IMR-90 (cell line): ENCODE measurements around the gene KLC1. TPM values are rescaled to one million over a fixed set of nuclear protein-coding genes. Genes with fewer than 3 reads are reported as not detected.

Experiments used
- ATAC-seq: fragments of 200-7000 bp; cut with Tn5 transposase; 2 replicates; pipeline ENCODE4 v1.9.1; 2020; ENCODE audit warnings: low read depth, mild to moderate bottlenecking, moderate library complexity
- BruUV-seq: library from RNA; stranded (reverse); fragments of 400-500 nt; replicated peaks from 2 replicates; lab custom pipeline; 2021; lab: Mats Ljungman, UMichigan
- CTCF ChIA-PET: fragments of 300-600 bp; formaldehyde crosslinking; extraction: SDS; loops from one replicate; lab custom pipeline; 2021; ENCODE audit warnings: antibody characterized with exemption; lab: Yijun Ruan, JAX
- POLR2A ChIA-PET: fragments of 300-600 bp; sonication (Branson Sonifier 250); formaldehyde crosslinking; loops from one replicate; lab custom pipeline; 2022; ENCODE audit warnings: antibody characterized with exemption; ENCODE audit not compliant: unreplicated experiment; lab: Charles Lee
- DNase-seq: peaks from one replicate; pipeline ENCODE4 v3.0.0; 2013
- H2AFZ ChIP-seq: replicated peaks from 2 replicates; pipeline ENCODE3; 2013; ENCODE audit warnings: low read length, mild to moderate bottlenecking; ENCODE audit not compliant: poor library complexity
- H2AK5ac ChIP-seq: 2 replicates; pipeline ENCODE4 v1.6.1; 2013; ENCODE audit warnings: low read depth, low read length, inconsistent platforms
- H2AK9ac ChIP-seq: replicated peaks from 2 replicates; pipeline ENCODE3; 2013; ENCODE audit warnings: mild to moderate bottlenecking, low read depth, low read length, moderate library complexity; ENCODE audit not compliant: poor library complexity
- H2BK120ac ChIP-seq: 2 replicates; pipeline ENCODE4 v1.6.1; 2013; ENCODE audit warnings: low read depth, low read length, inconsistent platforms
- H2BK15ac ChIP-seq: 3 replicates; pipeline ENCODE4 v1.6.1; 2013; ENCODE audit warnings: low read depth, low read length, inconsistent platforms
- H2BK20ac ChIP-seq: 2 replicates; pipeline ENCODE4 v1.6.1; 2013; ENCODE audit warnings: low read depth, mild to moderate bottlenecking, inconsistent platforms, low read length, moderate library complexity
- H2BK5ac ChIP-seq: 2 replicates; pipeline ENCODE4 v1.6.1; 2013; ENCODE audit warnings: mild to moderate bottlenecking, low read depth, low read length, inconsistent platforms; ENCODE audit not compliant: poor library complexity, severe bottlenecking
- H3K14ac ChIP-seq: replicated peaks from 2 replicates; pipeline ENCODE4 v1.6.1; 2013; ENCODE audit warnings: low read depth, low read length, inconsistent platforms
- H3K18ac ChIP-seq: 2 replicates; pipeline ENCODE4 v1.6.1; 2013; ENCODE audit warnings: low read depth, low read length, control low read depth
- H3K23ac ChIP-seq: 2 replicates; pipeline ENCODE4 v1.6.1; 2013; ENCODE audit warnings: low read depth, low read length, inconsistent platforms
- H3K27ac ChIP-seq: 2 replicates; pipeline ENCODE4 v1.5.1; 2013; ENCODE audit warnings: mild to moderate bottlenecking, control low read depth, low read length; ENCODE audit not compliant: insufficient read depth
- H3K27me3 ChIP-seq: 2 replicates; pipeline ENCODE4 v1.6.1; 2013; ENCODE audit warnings: low read length; ENCODE audit not compliant: control insufficient read depth, insufficient read depth
- H3K36me3 ChIP-seq: 2 replicates; pipeline ENCODE4 v1.6.1; 2013; ENCODE audit warnings: low read length, mixed read lengths; ENCODE audit not compliant: control insufficient read depth, insufficient read depth
- H3K4ac ChIP-seq: 2 replicates; pipeline ENCODE4 v1.6.1; 2013; ENCODE audit warnings: low read depth, low read length, inconsistent platforms
- H3K4me1 ChIP-seq: 2 replicates; pipeline ENCODE4 v1.6.1; 2013; ENCODE audit warnings: low read length, mixed read lengths; ENCODE audit not compliant: control insufficient read depth, insufficient read depth
- H3K4me2 ChIP-seq: 2 replicates; pipeline ENCODE4 v1.6.1; 2013; ENCODE audit warnings: low read depth, mild to moderate bottlenecking, control low read depth, low read length, moderate library complexity
- H3K4me3 ChIP-seq: 2 replicates; pipeline ENCODE4 v1.5.1; 2013; ENCODE audit warnings: low read depth, mild to moderate bottlenecking, control low read depth, low read length, moderate library complexity; ENCODE audit not compliant: insufficient read depth
- H3K56ac ChIP-seq: 2 replicates; pipeline ENCODE4 v1.6.1; 2013; ENCODE audit warnings: low read length, inconsistent platforms; ENCODE audit not compliant: insufficient read depth; ENCODE audit errors: extremely low read depth
- H3K79me1 ChIP-seq, 2 experiments: 2 replicates each; pipeline ENCODE4 v1.6.1; 2013; ENCODE audit warnings: low read length in 2 of 2, inconsistent platforms in 1 of 2, low read depth in 1 of 2
- H3K9ac ChIP-seq: 2 replicates; pipeline ENCODE4 v1.6.1; 2013; ENCODE audit warnings: low read depth, low read length, control low read depth
- H3K9me1 ChIP-seq: 2 replicates; pipeline ENCODE4 v1.6.1; 2013; ENCODE audit warnings: low read length, inconsistent platforms; ENCODE audit not compliant: insufficient read depth
- H3K9me3 ChIP-seq: 2 replicates; pipeline ENCODE4 v1.6.1; 2013; ENCODE audit warnings: low read length; ENCODE audit not compliant: control insufficient read depth, insufficient read depth
- H4K20me1 ChIP-seq: 2 replicates; pipeline ENCODE4 v1.6.1; 2013; ENCODE audit warnings: low read length, inconsistent platforms; ENCODE audit not compliant: insufficient read depth
- H4K5ac ChIP-seq: 2 replicates; pipeline ENCODE4 v1.6.1; 2013; ENCODE audit warnings: mild to moderate bottlenecking, low read depth, low read length, control low read depth
- H4K8ac ChIP-seq, 2 experiments: 2 replicates each; pipeline ENCODE4 v1.6.1; 2013; ENCODE audit warnings: low read depth in 2 of 2, low read length in 2 of 2, control low read depth in 1 of 2, inconsistent platforms in 1 of 2
- H4K91ac ChIP-seq: 2 replicates; pipeline ENCODE4 v1.6.1; 2013; ENCODE audit warnings: low read depth, low read length, inconsistent platforms; ENCODE audit not compliant: insufficient read depth
- BHLHE40 ChIP-seq: fragments of 150-350 bp; IDR thresholded peaks from 2 replicates; pipeline ENCODE4 v1.6.1; 2016; ENCODE audit warnings: mild to moderate bottlenecking, low read depth, low read length
- CEBPB ChIP-seq: IDR thresholded peaks from 2 replicates; pipeline ENCODE4 v1.6.1; 2012; ENCODE audit warnings: low read depth, low read length, improper control_type of control experiment
- CHD1 ChIP-seq: IDR thresholded peaks from 2 replicates; pipeline ENCODE4 v1.6.1; 2012; ENCODE audit warnings: low read depth, low read length, improper control_type of control experiment
- FOS ChIP-seq: fragments of 150-350 bp; IDR thresholded peaks from 2 replicates; pipeline ENCODE4 v1.6.1; 2016; ENCODE audit warnings: low read depth, low read length
- MAFK ChIP-seq: IDR thresholded peaks from 2 replicates; pipeline ENCODE4 v1.6.1; 2012; ENCODE audit warnings: low read depth, low read length, improper control_type of control experiment
- MXI1 ChIP-seq: IDR thresholded peaks from 2 replicates; pipeline ENCODE4 v1.6.1; 2012; ENCODE audit warnings: low read depth, mild to moderate bottlenecking, low read length, moderate library complexity, borderline replicate concordance
- NFE2L2 ChIP-seq: fragments of 150-350 bp; IDR thresholded peaks from 2 replicates; pipeline ENCODE4 v1.6.1; 2016; ENCODE audit warnings: low read depth, mild to moderate bottlenecking, low read length
- POLR2A ChIP-seq: IDR thresholded peaks from 2 replicates; pipeline ENCODE4 v1.6.1; 2012; ENCODE audit warnings: mild to moderate bottlenecking, low read depth, low read length
- RAD21 ChIP-seq: IDR thresholded peaks from 2 replicates; pipeline ENCODE4 v1.6.1; 2012; ENCODE audit warnings: low read length, improper control_type of control experiment
- RCOR1 ChIP-seq: IDR thresholded peaks from 2 replicates; pipeline ENCODE4 v1.6.1; 2012; ENCODE audit warnings: mild to moderate bottlenecking, low read length, improper control_type of control experiment; ENCODE audit not compliant: insufficient replicate concordance
- SMC3 ChIP-seq: fragments of 150-350 bp; IDR thresholded peaks from 2 replicates; pipeline ENCODE4 v1.6.1; 2016; ENCODE audit warnings: low read depth, mild to moderate bottlenecking, antibody characterized with exemption, low read length, moderate library complexity
- WGBS, 2 experiments: methylation state at CpG; one replicate each; pipeline versions ENCODE4 v1.1.5 to v1.1.7; 2013; ENCODE audit warnings: missing lambda C conversion rate in 2 of 2; ENCODE audit not compliant: insufficient read length in 1 of 2; ENCODE audit errors: extremely low coverage in 2 of 2; 5-methylcytosine and 5-hydroxymethylcytosine counted together
- dilution Hi-C: fragments of 300-500 bp; cut with HindIII; formaldehyde crosslinking; loops from one replicate; pipeline ENCODE4 v1.14.3; 2018; ENCODE audit warnings: low sequenced_read_pairs; ENCODE audit not compliant: unreplicated experiment
- in situ Hi-C: fragments of 300-500 bp; cut with MboI; formaldehyde crosslinking; loops from 3 replicates; pipeline ENCODE4 v1.14.3; 2019; ENCODE audit warnings: low sequenced_read_pairs, inconsistent platforms, mixed read lengths
- intact Hi-C: fragments of 100-400 bp; cut with micrococcal nuclease; formaldehyde crosslinking; loops from 2 replicates; pipeline ENCODE4 v1.10.0; 2022
- polyA plus RNA-seq, 3 experiments: library from polyadenylated mRNA; depleted of rRNA; stranded (reverse); fragments of >200 nt; gene quantifications; 2 replicates each; pipeline ENCODE4 v1.2.3, GENCODE V29; 2012; ENCODE audit warnings: low replicate concordance in 1 of 3
- total RNA-seq: library from RNA; depleted of rRNA; stranded (reverse); fragments of >200 nt; gene quantifications from 2 replicates; pipeline ENCODE4 v1.2.3, GENCODE V29; 2012
- TF ChIP-seq, protein P1 (sequence below): fragments of 150-350 bp; IDR thresholded peaks from 2 replicates; pipeline ENCODE4 v1.6.1; 2016; ENCODE audit warnings: low read depth, mild to moderate bottlenecking, low read length, moderate library complexity, borderline replicate concordance
- TF ChIP-seq, protein P2 (sequence below): conservative IDR thresholded peaks from 2 replicates; pipeline ENCODE4 v1.5.1; 2012; ENCODE audit warnings: mild to moderate bottlenecking, low read depth, low read length, improper control_type of control experiment

KLC1 gene
- total and polyA plus RNA-seq, 2 of the 4 experiments (the other 2 are of a cell fraction): 101 to 157 TPM

DNA sequence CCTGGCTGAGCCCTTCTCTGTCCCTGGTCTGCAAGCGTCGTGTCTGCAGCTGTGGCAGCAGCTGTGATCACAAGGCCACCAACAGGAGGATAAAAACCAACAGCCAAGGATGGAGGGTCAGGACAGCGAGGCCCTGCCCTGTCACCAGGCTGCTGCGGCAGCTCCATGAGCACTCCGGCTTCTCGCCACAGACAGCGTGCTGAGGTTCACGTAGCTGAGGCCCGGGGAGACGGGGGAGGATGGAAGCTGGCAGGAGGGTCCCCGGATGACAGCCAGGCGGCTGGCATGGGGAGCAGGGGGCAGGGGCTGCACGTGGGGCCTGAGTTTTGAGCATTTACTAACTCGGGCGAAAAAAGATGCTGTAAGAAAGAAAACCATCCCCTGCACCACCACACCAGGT is 80.8 kb downstream of the KLC1 start:
- peaks cover 14 to 68% of the 10 kb centered on the region in 2 experiments; a peak in 3 of 4 replicates for H3K79me1 ChIP-seq
- no peak overlapping the region for H2BK120ac ChIP-seq
- WGBS, 2 experiments: 96% methylated on average over 5 of the region's 15 CpGs; no CpG with 5 or more reads in 1 of the 2 experiments
- no peak overlapping the region for H2AFZ ChIP-seq
- POLR2A ChIA-PET: interaction anchor here (0.6 kb wide), 1 partner anchor 191 kb away, joined by 3 read pairs; no protein-coding TSS in a partner anchor
- H3K9me3 ChIP-seq: no peaks in the 10 kb centered on the region
- ATAC-seq (no peak), DNase-seq (no peak)
- no peak overlapping the region for H2AK9ac ChIP-seq
- H3K23ac ChIP-seq: no peak overlapping the region
- no peak overlapping the region for H3K27ac ChIP-seq
- intact Hi-C loops (no loop called here), dilution Hi-C loops (no loop called here), in situ Hi-C loops (no loop called here)
- H2BK15ac ChIP-seq: no peak overlapping the region
- TF ChIP-seq, protein P1, sequence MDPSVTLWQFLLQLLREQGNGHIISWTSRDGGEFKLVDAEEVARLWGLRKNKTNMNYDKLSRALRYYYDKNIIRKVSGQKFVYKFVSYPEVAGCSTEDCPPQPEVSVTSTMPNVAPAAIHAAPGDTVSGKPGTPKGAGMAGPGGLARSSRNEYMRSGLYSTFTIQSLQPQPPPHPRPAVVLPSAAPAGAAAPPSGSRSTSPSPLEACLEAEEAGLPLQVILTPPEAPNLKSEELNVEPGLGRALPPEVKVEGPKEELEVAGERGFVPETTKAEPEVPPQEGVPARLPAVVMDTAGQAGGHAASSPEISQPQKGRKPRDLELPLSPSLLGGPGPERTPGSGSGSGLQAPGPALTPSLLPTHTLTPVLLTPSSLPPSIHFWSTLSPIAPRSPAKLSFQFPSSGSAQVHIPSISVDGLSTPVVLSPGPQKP: no peak
- no peak for TF ChIP-seq MXI1
- no peak for TF ChIP-seq SMC3
- TF ChIP-seq CHD1: no peak
- TF ChIP-seq RCOR1: no peak
- TF ChIP-seq BHLHE40: no peak
- TF ChIP-seq POLR2A: no peak
- TF ChIP-seq FOS: no peak
- TF ChIP-seq, protein P2, sequence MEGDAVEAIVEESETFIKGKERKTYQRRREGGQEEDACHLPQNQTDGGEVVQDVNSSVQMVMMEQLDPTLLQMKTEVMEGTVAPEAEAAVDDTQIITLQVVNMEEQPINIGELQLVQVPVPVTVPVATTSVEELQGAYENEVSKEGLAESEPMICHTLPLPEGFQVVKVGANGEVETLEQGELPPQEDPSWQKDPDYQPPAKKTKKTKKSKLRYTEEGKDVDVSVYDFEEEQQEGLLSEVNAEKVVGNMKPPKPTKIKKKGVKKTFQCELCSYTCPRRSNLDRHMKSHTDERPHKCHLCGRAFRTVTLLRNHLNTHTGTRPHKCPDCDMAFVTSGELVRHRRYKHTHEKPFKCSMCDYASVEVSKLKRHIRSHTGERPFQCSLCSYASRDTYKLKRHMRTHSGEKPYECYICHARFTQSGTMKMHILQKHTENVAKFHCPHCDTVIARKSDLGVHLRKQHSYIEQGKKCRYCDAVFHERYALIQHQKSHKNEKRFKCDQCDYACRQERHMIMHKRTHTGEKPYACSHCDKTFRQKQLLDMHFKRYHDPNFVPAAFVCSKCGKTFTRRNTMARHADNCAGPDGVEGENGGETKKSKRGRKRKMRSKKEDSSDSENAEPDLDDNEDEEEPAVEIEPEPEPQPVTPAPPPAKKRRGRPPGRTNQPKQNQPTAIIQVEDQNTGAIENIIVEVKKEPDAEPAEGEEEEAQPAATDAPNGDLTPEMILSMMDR: no peak
- TF ChIP-seq MAFK: no peak
- TF ChIP-seq RAD21: no peak
- TF ChIP-seq CEBPB: no peak
- no peak for TF ChIP-seq NFE2L2
- H3K9me1 ChIP-seq: peaks cover 4% of the 10 kb centered on the region; the same call in 1 of the 2 replicates
- no peak overlapping the region for H4K8ac ChIP-seq
- no peak overlapping the region for H4K91ac ChIP-seq
- no peak overlapping the region for H2BK20ac ChIP-seq
- H3K4me2 ChIP-seq: no peak overlapping the region
- H3K4me1 ChIP-seq: no peaks in the 10 kb centered on the region
- BruUV-seq: no TSS peak
- H4K5ac ChIP-seq: no peak overlapping the region
- no peak overlapping the region for H3K56ac ChIP-seq
- H3K18ac ChIP-seq: no peak overlapping the region
- H3K9ac ChIP-seq: no peak overlapping the region
- peaks cover 31% of the 10 kb centered on the region for H3K36me3 ChIP-seq
- no peak overlapping the region for H2AK5ac ChIP-seq
- no peak overlapping the region for H2BK5ac ChIP-seq
- CTCF ChIA-PET: no interaction called here
- H3K27me3 ChIP-seq: no peaks in the 10 kb centered on the region
- H4K20me1 ChIP-seq: peaks cover 15% of the 10 kb centered on the region
- H3K4ac ChIP-seq: no peak overlapping the region
- H3K4me3 ChIP-seq: no peak overlapping the region
- no peak overlapping the region for H3K14ac ChIP-seq
